HL-60 (cell line): ENCODE data around the gene CPED1.

Experiments
- CTCF ChIP-seq: IDR thresholded peaks from one replicate; pipeline ENCODE4 v1.5.1; 2011; ENCODE audit warnings: low read length, control low read depth, inconsistent platforms; ENCODE audit not compliant: insufficient read depth
- GABPA ChIP-seq: IDR thresholded peaks from 2 replicates; pipeline ENCODE4 v1.6.1; 2012; ENCODE audit warnings: low read depth
- POLR2AphosphoS5 ChIP-seq: IDR thresholded peaks from 2 replicates; pipeline ENCODE4 v1.6.1; 2012; ENCODE audit warnings: low read depth

GRCh38 chr7:121026159-121026558, 37.6 kb downstream of the CPED1 start:
- no peak for TF ChIP-seq CTCF
- no peak for TF ChIP-seq GABPA
- no peak for TF ChIP-seq POLR2AphosphoS5
